Stimulated activated CD4-positive, alpha-beta T cell treated with anti-CD3 and anti-CD28 coated beads, TNF-alpha, amount 100 ng/mL, for 48 hours (primary cell): Measurements from ENCODE around the gene LRRC3.
A peak's percentile ranks its signal among the peaks of the same experiment; 100 is the strongest.

Experiments
- DNase-seq, 3 donors: peaks; one replicate each; pipeline ENCODE4 v3.0.0-alpha.2; 2020; ENCODE audit warnings: low read depth in 3 of 3

LRRC3 gene

DNA sequence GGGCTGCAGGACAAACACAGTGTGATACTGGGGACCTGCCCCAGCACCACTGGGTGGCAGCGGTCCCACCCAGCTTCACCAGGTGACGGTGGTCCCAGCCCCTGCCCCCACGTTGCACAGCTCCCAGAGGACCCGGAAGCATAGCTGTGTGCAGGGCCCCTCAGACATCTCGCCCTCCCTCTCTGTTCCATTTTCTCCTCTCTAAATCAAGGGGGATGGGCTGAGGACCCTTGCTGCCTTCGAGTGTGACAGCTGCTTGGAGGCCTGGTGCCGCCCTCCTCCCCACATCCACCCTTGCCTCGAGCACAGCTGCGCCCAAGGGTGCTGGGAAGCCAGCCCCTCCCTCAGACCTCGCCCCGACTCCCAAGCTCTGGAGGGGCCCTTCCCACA lies 16.1 kb upstream of the LRRC3 start:
- DNase-seq, result no peak

- no peak for DNase-seq
Measured at GRCh38 chr21:44440241-44441040, 14.9 kb upstream of the LRRC3 start.

DNA sequence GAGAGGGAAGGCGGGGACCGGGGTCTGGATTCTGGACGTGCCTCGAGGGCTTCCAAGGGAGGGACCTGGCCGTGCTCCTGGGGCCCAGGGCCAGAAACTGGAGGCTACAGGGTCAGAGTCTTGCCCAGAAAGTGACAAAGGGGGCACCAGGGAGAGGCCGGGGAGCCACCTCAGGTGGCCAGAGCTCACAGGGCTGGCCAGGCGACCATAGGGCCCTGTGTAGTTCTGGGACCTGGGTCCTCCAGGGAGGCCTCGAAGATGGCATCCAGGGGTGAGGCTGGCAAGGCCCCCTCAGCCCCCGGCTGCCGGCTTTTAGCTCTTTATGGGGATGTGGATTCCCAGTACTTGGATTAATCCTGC lies 14.3 kb upstream of the LRRC3 start:
- no peak for DNase-seq

- DNase-seq, result no peak
Measured at GRCh38 chr21:44441581-44442265, 13.6 kb upstream of the LRRC3 start.

DNA sequence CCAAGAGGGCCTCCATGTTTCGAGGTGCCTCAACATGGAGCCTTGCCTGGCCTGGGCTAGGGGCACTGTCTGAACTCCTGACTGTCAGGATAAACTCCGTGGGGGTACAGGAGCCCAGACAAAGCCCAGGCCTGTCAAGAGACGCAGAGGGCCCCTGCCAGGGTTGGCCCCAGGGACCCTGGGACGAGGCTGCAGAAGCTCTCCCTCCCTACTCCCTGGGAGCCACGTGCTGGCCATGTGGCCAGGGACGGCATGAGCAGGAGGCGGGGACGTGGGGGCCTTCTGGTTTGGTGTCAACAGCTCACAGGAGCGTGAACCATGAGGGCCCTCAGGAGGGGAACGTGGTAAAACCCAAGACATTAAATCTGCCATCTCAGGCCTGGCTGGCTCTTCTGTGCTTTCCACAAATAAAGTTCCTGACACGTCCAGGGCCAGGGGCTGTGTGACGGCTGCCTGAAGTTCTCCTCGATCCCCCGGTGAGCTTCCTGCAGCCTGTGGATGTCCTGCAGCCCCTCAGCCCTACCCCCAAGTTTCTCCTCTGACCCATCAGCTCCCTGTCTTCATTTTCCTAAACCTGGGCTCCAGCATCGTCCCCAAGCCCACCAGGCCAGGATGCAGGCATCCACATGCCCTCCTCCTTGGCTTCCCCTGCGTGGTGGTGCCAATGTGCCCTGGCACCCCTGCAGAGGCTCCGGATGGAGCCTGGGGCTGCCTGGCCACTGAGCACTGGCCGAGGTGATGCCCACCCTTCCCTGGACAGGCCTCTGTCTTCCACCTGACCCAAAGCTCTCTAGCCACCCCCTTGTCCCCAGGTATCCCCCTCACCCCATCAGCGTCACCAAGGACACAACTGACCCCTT lies 12.8 kb upstream of the LRRC3 start:
- DNase-seq, result no peak

GRCh38 chr21:44443291-44443890 lies 11.9 kb upstream of the LRRC3 start:
- DNase-seq, result no peak

- DNase-seq, result no peak
Measured at GRCh38 chr21:44443891-44444285, 11.4 kb upstream of the LRRC3 start.

DNA sequence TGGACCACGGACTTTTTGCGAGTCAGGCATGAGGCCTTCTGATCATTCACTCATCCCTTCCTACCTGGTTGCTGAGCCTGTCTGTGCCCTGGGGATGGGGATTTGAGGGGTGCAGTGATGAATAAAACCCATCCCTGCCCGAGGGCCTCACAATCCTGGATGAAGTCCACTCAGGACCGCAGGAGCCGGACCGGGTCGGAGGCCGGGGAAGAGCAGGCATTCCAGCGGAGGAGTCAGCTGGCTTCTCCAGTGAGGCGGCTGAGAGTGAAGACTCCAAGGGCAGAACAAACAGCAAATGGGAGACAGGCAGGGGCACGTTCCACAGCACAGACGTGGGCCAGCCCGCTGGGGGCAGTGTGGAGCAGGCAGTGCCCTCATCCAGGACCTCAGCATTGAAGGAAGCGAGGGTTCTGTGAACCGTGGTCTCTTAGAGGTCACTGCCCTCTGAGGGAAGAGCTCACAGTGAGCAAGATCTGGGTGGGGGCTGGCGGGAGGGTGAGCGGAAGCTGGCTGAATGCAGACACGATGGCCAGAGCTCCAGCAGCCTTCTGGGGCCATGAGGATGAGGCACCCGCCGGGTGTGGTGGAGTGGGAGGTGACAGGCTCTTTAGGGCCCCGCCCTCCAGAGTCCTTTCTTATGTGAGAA lies 10.9 kb upstream of the LRRC3 start:
- DNase-seq, result no peak

- DNase-seq, result no peak
Measured at GRCh38 chr21:44445145-44445812, 10.0 kb upstream of the LRRC3 start.

GRCh38 chr21:44448651-44449131 lies 6.6 kb upstream of the LRRC3 start:
- no peak for DNase-seq

DNA sequence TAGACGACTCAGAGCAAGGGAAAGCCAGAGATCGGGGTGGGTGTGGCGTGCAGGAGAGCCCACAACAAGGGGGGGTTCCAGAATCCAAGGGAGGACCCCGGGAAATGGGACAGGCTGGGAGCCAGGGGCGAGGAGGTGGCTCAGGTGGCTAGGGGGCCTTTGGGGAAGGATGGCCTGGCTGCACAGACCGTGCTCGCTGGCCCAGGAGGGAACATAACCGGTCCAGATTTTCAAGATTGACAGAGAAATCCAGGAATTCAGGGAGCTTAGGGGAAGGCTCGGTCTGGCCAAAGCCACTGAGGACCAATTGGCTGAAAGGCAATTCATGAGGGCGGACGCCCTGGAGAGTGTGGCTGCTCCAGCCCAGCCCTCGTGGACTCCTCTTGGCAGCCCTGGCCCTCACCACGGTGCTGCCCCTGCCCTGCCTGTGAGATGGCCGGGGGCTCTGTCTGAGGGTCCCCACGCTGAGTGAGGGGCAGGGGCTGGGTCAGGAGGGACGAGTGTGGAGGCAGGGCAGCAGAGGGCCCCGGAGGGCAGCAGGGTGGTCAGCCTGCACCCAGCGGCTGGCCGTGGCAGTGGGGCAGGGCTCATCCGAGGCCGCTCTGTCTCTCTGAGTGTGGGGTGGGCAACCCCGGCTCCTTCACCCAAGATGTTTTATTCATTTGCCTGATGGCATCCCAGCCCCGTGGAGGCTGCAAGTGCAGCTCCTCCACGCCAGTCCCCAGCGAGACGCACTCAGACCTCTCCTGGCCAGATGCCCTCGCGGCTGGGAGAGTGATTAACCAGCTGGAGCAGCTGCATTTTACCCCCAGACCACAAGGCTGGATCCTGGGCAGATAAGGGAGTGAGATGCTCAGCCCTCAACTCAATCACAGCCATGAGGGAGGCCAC lies 5.6 kb upstream of the LRRC3 start:
- no peak for DNase-seq

DNA sequence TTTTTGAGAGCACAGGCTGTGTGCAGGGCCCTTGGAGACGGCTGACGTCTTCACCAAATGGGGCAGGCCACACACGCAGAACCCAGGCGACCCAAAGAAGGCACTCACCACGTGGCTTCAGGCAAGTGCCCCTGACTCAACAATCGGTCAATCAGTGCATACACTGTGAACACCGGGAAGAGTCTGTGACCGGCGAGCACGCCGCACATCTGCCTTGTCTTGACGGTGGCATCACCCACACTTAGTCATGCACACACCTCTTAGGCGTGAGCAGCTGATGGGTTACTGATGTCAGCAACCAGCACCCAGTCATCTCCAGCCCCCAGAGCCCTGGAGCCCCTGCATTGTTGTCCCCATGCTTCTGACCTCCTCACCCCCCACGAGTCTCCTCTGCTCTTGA lies 4.9 kb upstream of the LRRC3 start:
- no peak for DNase-seq

DNA sequence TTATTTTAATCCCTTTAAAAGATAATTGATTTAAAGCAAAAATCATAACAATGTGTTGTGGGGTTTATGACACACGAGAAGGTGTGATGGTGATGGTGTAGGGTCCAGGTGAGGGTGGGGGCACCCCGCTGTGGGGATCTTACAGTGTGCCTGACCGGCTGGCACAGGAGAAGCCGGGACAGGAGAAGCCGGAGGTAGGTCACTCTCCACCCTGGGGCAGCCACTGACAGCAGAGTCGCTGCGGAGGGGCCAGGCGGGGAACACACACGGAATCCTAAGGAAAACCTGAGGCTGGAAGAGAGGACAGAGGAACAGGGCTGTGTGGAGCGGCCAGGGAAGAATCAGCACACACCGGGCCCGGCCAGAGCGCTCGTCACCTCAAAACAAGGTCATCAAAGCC lies 4.3 kb upstream of the LRRC3 start:
- DNase-seq, result no peak

DNA sequence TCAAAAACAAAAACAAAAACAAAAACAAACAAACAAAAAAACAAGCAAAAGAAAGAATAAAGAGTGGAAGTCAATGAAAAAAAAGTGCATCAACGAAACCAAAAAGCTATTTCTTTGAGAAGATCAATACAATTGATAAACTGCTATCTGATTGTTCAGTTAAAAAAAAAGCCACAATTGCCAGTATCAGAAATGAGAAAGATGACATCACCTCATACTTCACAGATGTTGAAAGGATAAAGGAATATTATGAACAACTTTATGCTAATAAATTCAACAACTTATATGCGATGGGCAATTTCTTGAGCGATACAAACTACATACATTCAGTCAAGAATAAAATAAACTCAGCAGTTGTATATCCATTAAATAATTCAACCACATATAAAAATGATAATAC lies 2.2 kb upstream of the LRRC3 start:
- no peak for DNase-seq

- no peak for DNase-seq
Measured at GRCh38 chr21:44454058-44454457, 1.3 kb upstream of the LRRC3 start.

DNA sequence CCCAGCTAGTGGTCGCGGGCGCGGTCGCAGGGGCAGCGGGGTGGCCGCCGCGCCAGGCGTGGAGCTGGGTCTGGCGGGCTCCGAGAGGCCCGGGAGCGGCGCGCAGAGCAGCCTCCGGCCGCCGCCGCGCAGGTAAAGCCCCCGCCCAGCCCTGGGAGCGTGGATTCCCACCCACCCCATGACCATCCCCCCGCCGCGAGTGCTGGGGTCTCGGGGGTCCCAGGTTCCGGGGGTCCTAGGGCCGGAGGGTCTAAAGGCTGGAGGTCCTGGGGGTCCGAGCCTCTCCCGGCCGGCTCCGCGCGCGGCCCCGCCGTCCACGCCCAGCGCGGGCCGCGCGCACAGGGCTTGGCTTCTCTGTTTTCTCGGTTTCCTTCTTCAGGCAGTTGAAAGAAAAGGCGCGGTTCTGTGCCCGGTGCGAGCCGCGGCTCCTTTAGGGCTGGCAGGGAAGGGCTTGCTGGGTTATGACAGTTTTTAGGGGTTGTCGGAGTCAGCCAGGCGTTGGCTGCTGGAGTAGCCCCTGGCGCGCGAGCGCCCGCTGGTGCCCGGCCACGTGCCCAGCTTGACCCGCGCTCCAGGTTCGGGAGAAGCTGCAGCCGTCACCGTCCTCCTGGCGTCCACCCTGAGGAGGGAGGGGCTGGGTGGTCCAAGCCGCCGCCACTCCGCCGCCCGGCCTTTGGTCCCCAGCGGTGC lies 359 bp downstream of the LRRC3 start:
- peak in 1 of 3 donors; percentile 8 for DNase-seq

GRCh38 chr21:44456214-44456914 lies 1.1 kb downstream of the LRRC3 start:
- no peak for DNase-seq

DNA sequence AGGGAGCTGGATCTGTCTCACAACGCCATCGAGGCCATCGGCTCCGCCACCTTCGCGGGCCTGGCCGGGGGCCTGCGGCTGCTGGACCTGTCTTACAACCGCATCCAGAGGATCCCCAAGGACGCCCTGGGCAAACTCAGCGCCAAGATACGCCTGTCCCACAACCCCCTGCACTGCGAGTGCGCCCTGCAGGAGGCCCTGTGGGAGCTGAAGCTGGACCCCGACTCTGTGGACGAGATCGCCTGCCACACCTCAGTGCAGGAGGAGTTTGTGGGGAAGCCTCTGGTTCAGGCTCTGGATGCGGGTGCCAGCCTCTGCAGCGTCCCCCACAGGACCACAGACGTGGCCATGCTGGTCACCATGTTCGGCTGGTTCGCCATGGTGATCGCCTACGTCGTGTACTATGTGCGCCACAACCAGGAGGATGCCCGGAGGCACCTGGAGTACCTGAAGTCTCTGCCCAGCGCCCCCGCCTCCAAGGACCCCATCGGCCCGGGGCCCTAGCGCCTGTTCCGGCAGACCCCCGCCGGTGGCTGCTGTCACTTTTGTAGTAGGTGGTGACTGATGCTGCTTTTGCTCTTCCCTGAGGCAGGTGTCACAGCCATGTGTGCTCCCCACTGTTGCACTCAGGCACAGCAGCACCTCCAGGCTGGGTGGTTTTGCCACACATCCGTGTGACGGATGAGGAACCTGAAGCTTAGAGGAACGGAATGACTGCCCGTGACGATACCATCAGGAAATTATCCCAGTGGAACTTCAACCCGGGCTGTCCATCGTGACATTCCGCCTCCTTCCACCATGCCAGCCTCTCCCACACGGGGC lies 1.8 kb downstream of the LRRC3 start:
- no peak for DNase-seq
